A549 (cell line): ENCODE measurements around the gene NAV3. TPM values are rescaled to one million over a fixed set of nuclear protein-coding genes. Genes with fewer than 3 reads are reported as not detected.

Experiments
- ATAC-seq, 2 experiments: fragments of 200-7000 bp in 1 of 2; fragments of >200 bp in 1 of 2; cut with Nextera tagmentation in 1 of 2; cut with Tn5 transposase in 1 of 2; 3 replicates each; pipeline versions ENCODE4 v1.8.0 to v1.9.1; 2018 to 2020; ENCODE audit warnings: mild to moderate bottlenecking in 1 of 2, moderate library complexity in 1 of 2
- CTCF ChIA-PET: fragments of 300-600 bp; sonication (Branson Sonifier 250); formaldehyde crosslinking; extraction: SDS; loops from one replicate; lab custom pipeline; 2021; ENCODE audit warnings: antibody characterized with exemption, inconsistent platforms; lab: Yijun Ruan, JAX
- POLR2A ChIA-PET: fragments of 350-600 bp; formaldehyde crosslinking; extraction: SDS; loops from one replicate; lab custom pipeline; 2021; ENCODE audit warnings: antibody characterized with exemption, inconsistent platforms; lab: Yijun Ruan, JAX
- DNase-seq, 2 experiments: peaks; one replicate each; pipeline versions ENCODE4 v3.0.0 to v3.0.0-alpha.2; 2011 to 2016; ENCODE audit warnings: low read depth in 1 of 2, low spot score in 1 of 2
- FAIRE-seq: peaks from 2 replicates; lab custom pipeline; 2011; peaks lifted over from hg19 to GRCh38; lab: Jason Lieb, UNC
- H3K27ac ChIP-seq, 2 experiments: fragments of >200 bp; sonication (Bioruptor Twin); formaldehyde crosslinking; 3 replicates each; pipeline ENCODE4 v1.5.1; 2016 to 2017
- H3K4me1 ChIP-seq: fragments of >200 bp; sonication (Bioruptor Twin); formaldehyde crosslinking; 3 replicates; pipeline ENCODE4 v1.6.1; 2016
- H3K4me2 ChIP-seq: fragments of >200 bp; sonication (Bioruptor Twin); formaldehyde crosslinking; 3 replicates; pipeline ENCODE4 v1.6.1; 2016
- H3K4me3 ChIP-seq: fragments of >200 bp; sonication (Bioruptor Twin); formaldehyde crosslinking; 3 replicates; pipeline ENCODE4 v1.5.1; 2016
- H3K9me3 ChIP-seq: fragments of >200 bp; sonication (Bioruptor Twin); formaldehyde crosslinking; 3 replicates; pipeline ENCODE4 v1.6.1; 2016
- CBX8 ChIP-seq: fragments of 200-600 bp; sonication (generic); IDR thresholded peaks from 2 replicates; pipeline ENCODE4 v1.6.1; 2016
- CEBPB ChIP-seq, 2 experiments: fragments of >200 bp in 1 of 2; sonication (Bioruptor Twin) in 1 of 2; formaldehyde crosslinking in 1 of 2; IDR thresholded peaks; 2 replicates each; pipeline ENCODE4 v1.6.1; 2012 to 2016
- CHD4 ChIP-seq: fragments of 200-600 bp; sonication (generic); IDR thresholded peaks from 2 replicates; pipeline ENCODE4 v1.6.1; 2016; ENCODE audit warnings: antibody characterized with exemption, mild to moderate bottlenecking, borderline replicate concordance
- E2F6 ChIP-seq: IDR thresholded peaks from 2 replicates; pipeline ENCODE4 v1.6.1; 2012; ENCODE audit warnings: low read depth, borderline replicate concordance
- EHF ChIP-seq: fragments of 250-450 bp; sonication (Bioruptor Pico); IDR thresholded peaks from 2 replicates; pipeline ENCODE4 v1.5.0; 2020; ENCODE audit warnings: mild to moderate bottlenecking
- EHMT2 ChIP-seq: fragments of 200-600 bp; sonication (generic); IDR thresholded peaks from 2 replicates; pipeline ENCODE4 v1.6.1; 2016; ENCODE audit warnings: antibody characterized with exemption, low read depth, mild to moderate bottlenecking, moderate library complexity
- HMGXB4 ChIP-seq: fragments of 250-450 bp; sonication (Bioruptor Pico); IDR thresholded peaks from 2 replicates; pipeline ENCODE4 v1.5.0; 2021; ENCODE audit warnings: mild to moderate bottlenecking, moderate library complexity, borderline replicate concordance
- KDM1A ChIP-seq: fragments of 200-600 bp; sonication (generic); IDR thresholded peaks from 2 replicates; pipeline ENCODE4 v1.6.1; 2016; ENCODE audit warnings: low read depth, mild to moderate bottlenecking
- MAFK ChIP-seq: fragments of 450-650 bp; IDR thresholded peaks from 2 replicates; pipeline ENCODE4 v1.6.1; 2014; ENCODE audit not compliant: partially characterized antibody
- NFE2L2 ChIP-seq: fragments of 150-350 bp; conservative IDR thresholded peaks from 2 replicates; pipeline ENCODE4 v1.6.1; 2014; ENCODE audit warnings: low read length
- PHF8 ChIP-seq: fragments of 200-600 bp; sonication (generic); IDR thresholded peaks from 2 replicates; pipeline ENCODE4 v1.6.1; 2016; ENCODE audit warnings: low read depth, mild to moderate bottlenecking, antibody characterized with exemption, moderate library complexity, borderline replicate concordance
- POLR2A ChIP-seq: IDR thresholded peaks from 2 replicates; pipeline ENCODE4 v1.6.1; 2012; ENCODE audit warnings: mild to moderate bottlenecking, low read length
- RAD21 ChIP-seq, 2 experiments: fragments of >200 bp in 1 of 2; sonication (Bioruptor Twin) in 1 of 2; formaldehyde crosslinking in 1 of 2; IDR thresholded peaks in 1 of 2; conservative IDR thresholded peaks in 1 of 2; 2 replicates in 1 of 2; 3 replicates in 1 of 2; pipeline ENCODE4 v1.6.1; 2012 to 2018; ENCODE audit warnings: inconsistent platforms in 1 of 2
- RARB ChIP-seq: fragments of 250-450 bp; sonication (Bioruptor Pico); IDR thresholded peaks from 2 replicates; pipeline ENCODE4 v1.8.0; 2021; ENCODE audit warnings: mild to moderate bottlenecking, moderate library complexity
- RCOR1 ChIP-seq: fragments of 150-350 bp; IDR thresholded peaks from 2 replicates; pipeline ENCODE4 v1.6.1; 2014; ENCODE audit warnings: antibody characterized with exemption, low read length, low read depth
- REST ChIP-seq: fragments of 200-600 bp; sonication (generic); IDR thresholded peaks from 2 replicates; pipeline ENCODE4 v1.6.1; 2016; ENCODE audit warnings: antibody characterized with exemption, mild to moderate bottlenecking, moderate library complexity
- RNF2 ChIP-seq: fragments of 200-600 bp; sonication (generic); IDR thresholded peaks from 2 replicates; pipeline ENCODE4 v1.6.1; 2016; ENCODE audit warnings: low read depth, mild to moderate bottlenecking, antibody characterized with exemption, moderate library complexity, borderline replicate concordance
- SREBF2 ChIP-seq: fragments of 450-650 bp; IDR thresholded peaks from 2 replicates; pipeline ENCODE4 v1.6.1; 2014; ENCODE audit warnings: mild to moderate bottlenecking, moderate library complexity
- TFCP2L1 ChIP-seq: fragments of 250-450 bp; sonication (Bioruptor Pico); IDR thresholded peaks from 2 replicates; pipeline ENCODE4 v1.5.0; 2021; ENCODE audit warnings: mild to moderate bottlenecking
- ZFP36 ChIP-seq: fragments of 450-650 bp; IDR thresholded peaks from 2 replicates; pipeline ENCODE4 v1.6.1; 2014; ENCODE audit warnings: borderline replicate concordance; ENCODE audit not compliant: partially characterized antibody
- ZNF302 ChIP-seq: fragments of 250-450 bp; sonication (Bioruptor Pico); IDR thresholded peaks from 2 replicates; pipeline ENCODE4 v1.9.0; 2021; ENCODE audit warnings: inconsistent platforms, mild to moderate bottlenecking, moderate library complexity
- WGBS: methylation state at CpG from one replicate; pipeline ENCODE4 v1.1.6; 2017; ENCODE audit errors: missing lambda C conversion rate; 5-methylcytosine and 5-hydroxymethylcytosine counted together
- polyA plus RNA-seq, 4 experiments: library from polyadenylated mRNA; depleted of rRNA in 3 of 4; stranded (reverse); fragments of >200 nt; fragmentation: RNase III in 1 of 4; extraction: RNeasy Plus Mini Kit Qiagen cat#74134 plus additional on column Dnase treatment in 1 of 4; gene quantifications; 2 replicates in 3 of 4; 3 replicates in 1 of 4; pipeline ENCODE4 v1.2.3, GENCODE V29; 2011 to 2017

The NAV3 gene
- polyA plus RNA-seq, 2 of the 4 experiments (the other 2 are of a cell fraction), result 8.6 to 9.7 TPM

GRCh38 chr12:78118036-78118435, 287.3 kb downstream of the NAV3 start (continued):
- TF ChIP-seq REST (no peak), POLR2A (no peak), EHF (CRISPR knock-in tag) (no peak), RAD21 (conservative IDR thresholded peaks at IDR 0.05 in 1 of 2, IDR thresholded peaks at IDR 0.05 in 1 of 2) (no peak), E2F6 (no peak), TFCP2L1 (CRISPR knock-in tag) (no peak), CBX8 (no peak), CEBPB (IDR thresholded peaks at IDR 0.05) (no peak), MAFK (no peak), RNF2 (no peak), ZFP36 (no peak), PHF8 (no peak)

- FAIRE-seq, result no peak
- ATAC-seq, result no peak
- POLR2A ChIA-PET, result no interaction called here
- Histone ChIP-seq H3K4me2 (no peak overlapping the region), H3K27ac (no peak overlapping the region), H3K4me3 (no peak overlapping the region), H3K4me1 (no peaks in the 10 kb centered on the region), H3K9me3 (peaks cover under 1% of the 10 kb centered on the region; the same call in 2 of the 3 replicates)
- no peak for DNase-seq
- WGBS, result 92% methylated on average over 2 of the region's 2 CpGs
- TF ChIP-seq RAD21 (conservative IDR thresholded peaks at IDR 0.05 in 1 of 2, IDR thresholded peaks at IDR 0.05 in 1 of 2) (no peak), ZNF302 (CRISPR knock-in tag) (no peak), RCOR1 (no peak), CHD4 (no peak), RARB (CRISPR knock-in tag) (no peak), MAFK (no peak), SREBF2 (no peak), HMGXB4 (no peak), EHMT2 (no peak), NFE2L2 (no peak), KDM1A (no peak)
- CTCF ChIA-PET, result interaction anchor here (0.6 to 2.0 kb wide), 4 partner anchors 14 to 1062 kb away, joined by 3 to 5 read pairs (median 4); no protein-coding TSS in a partner anchor
These were observed 287.8 kb downstream of the NAV3 start for GRCh38 chr12:78118486-78118885.
